ENCODE data around the gene HOXD10. TPM values are rescaled to one million over a fixed set of nuclear protein-coding genes. Genes with fewer than 3 reads are reported as not detected.
A peak's percentile ranks its signal among the peaks of the same experiment; 100 is the strongest.

Gene HOXD10
- total RNA-seq, 2 donors from 2014 or later = 10.4 to 32.5 TPM

DNA sequence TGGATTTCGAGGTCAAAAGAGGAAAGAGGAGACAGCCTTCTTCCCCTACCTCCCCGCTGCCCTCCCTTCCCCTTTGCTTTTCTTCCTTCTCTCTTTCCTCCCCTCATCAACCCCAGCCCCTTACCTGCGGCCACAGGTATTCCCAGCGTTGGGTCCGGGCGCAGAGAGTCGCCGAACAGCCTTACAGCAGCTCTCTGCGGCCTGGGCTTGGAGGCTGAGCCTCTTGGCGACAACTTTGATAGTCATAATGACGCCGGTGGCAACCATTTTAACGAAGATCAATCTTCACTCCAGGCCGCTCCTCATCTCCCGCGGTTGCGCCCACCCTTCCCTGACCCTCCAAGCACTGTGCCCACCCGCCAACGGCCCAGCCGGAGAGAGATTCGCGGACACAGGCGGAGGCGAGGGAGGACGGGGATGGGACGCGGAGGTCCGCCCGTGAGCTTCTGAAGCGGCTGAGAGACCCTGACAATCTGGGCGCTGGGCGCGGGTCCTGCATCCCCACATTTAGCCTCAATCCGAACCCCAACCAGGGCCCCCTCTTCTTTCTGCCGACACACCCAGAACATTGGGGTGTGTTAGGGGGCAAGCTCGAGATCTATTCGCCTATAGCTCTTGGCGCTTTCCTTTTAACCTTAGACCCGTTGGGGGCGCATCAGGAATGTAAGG is 31.3 kb upstream of the HOXD10 start:
- H3K27ac ChIP-seq = peak overlapping the region; percentile 77 to 82
- H3K4me3 ChIP-seq = peak overlapping the region; percentile 26 to 33
- H3K9me3 ChIP-seq = no peaks in the 10 kb centered on the region
- H3K27me3 ChIP-seq (replicated peaks; ENCODE audit: insufficient read depth) = peaks cover 27% of the 10 kb centered on the region
- no peak for DNase-seq (ENCODE audit: low spot score)
- 3% methylated on average over 40 of the region's 40 CpGs for WGBS
- TF ChIP-seq, protein P1, sequence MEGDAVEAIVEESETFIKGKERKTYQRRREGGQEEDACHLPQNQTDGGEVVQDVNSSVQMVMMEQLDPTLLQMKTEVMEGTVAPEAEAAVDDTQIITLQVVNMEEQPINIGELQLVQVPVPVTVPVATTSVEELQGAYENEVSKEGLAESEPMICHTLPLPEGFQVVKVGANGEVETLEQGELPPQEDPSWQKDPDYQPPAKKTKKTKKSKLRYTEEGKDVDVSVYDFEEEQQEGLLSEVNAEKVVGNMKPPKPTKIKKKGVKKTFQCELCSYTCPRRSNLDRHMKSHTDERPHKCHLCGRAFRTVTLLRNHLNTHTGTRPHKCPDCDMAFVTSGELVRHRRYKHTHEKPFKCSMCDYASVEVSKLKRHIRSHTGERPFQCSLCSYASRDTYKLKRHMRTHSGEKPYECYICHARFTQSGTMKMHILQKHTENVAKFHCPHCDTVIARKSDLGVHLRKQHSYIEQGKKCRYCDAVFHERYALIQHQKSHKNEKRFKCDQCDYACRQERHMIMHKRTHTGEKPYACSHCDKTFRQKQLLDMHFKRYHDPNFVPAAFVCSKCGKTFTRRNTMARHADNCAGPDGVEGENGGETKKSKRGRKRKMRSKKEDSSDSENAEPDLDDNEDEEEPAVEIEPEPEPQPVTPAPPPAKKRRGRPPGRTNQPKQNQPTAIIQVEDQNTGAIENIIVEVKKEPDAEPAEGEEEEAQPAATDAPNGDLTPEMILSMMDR (IDR thresholded peaks at IDR 0.05) = no peak
- TF ChIP-seq POLR2A (IDR thresholded peaks at IDR 0.05) (no peak), POLR2AphosphoS5 (IDR thresholded peaks at IDR 0.05) (no peak)
- no peaks in the 10 kb centered on the region for H3K4me1 ChIP-seq (replicated peaks)
- intact Hi-C loops (cut with DNase I) = loop anchor here (5.0 kb wide), 2 partner anchors 718 to 833 kb away; no protein-coding TSS in a partner anchor
- H3K36me3 ChIP-seq = no peaks in the 10 kb centered on the region

DNA sequence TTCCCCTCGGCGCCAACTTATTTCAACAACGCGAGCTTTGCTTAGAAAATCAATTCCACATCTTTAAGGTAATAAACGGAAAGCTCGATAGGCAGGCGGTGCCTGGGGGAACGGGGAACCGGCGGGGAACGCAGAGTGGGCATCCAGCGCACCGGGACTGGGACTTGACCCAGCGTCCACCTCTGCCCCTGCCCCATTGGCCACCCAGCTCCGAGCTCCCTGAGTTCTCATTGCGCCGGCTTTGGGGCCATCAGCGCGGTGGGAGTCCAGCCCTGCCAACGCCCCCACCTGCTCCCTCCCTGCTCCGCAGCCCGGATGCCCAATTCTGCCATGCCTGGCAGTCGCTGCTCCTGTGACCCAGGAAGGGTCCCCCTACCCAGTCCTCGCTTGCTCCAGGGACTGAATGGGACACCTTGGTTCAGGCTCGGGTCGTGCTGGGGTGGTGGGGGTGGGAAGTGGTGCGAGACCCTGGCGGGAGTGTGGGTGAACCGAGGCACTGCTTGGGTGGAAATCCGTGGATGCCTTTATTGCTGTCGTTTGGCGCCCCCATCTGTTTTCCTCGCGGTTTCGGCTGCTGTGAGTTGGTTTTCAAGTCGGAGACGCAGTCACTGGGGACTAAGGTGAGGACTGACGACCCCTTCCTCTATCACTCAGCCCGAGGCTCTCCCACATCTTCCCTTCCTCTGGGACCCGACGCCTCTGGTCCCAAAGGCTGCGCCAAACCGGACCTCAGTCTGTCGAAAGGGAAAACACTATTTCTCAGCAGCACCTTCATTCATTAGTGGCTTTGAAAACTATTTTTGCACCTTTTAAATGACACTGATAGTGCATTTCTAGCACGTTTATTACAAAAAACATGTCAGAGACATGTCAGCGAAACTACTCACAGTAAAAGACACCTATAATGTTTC is 30.5 kb upstream of the HOXD10 start:
- H3K27me3 ChIP-seq (replicated peaks; ENCODE audit: insufficient read depth) = peaks cover 27% of the 10 kb centered on the region
- 5% methylated on average over 40 of the region's 46 CpGs for WGBS
- no peaks in the 10 kb centered on the region for H3K9me3 ChIP-seq
- H3K4me3 ChIP-seq = peak overlapping the region; percentile 26 to 33
- H3K27ac ChIP-seq = peak overlapping the region; percentile 77 to 82
- no peaks in the 10 kb centered on the region for H3K4me1 ChIP-seq (replicated peaks)
- intact Hi-C loops (cut with DNase I) = loop anchor here (2.0 to 5.0 kb wide), 3 partner anchors 395 to 834 kb away; no protein-coding TSS in a partner anchor
- TF ChIP-seq, protein P1 (IDR thresholded peaks at IDR 0.05) = peak; percentile 19 to 57 (median 44)
- TF ChIP-seq POLR2AphosphoS5 (IDR thresholded peaks at IDR 0.05) = peak; percentile 20
- TF ChIP-seq POLR2A (IDR thresholded peaks at IDR 0.05) = no peak
- DNase-seq (ENCODE audit: low spot score) = no peak
- H3K36me3 ChIP-seq = no peaks in the 10 kb centered on the region

DNA sequence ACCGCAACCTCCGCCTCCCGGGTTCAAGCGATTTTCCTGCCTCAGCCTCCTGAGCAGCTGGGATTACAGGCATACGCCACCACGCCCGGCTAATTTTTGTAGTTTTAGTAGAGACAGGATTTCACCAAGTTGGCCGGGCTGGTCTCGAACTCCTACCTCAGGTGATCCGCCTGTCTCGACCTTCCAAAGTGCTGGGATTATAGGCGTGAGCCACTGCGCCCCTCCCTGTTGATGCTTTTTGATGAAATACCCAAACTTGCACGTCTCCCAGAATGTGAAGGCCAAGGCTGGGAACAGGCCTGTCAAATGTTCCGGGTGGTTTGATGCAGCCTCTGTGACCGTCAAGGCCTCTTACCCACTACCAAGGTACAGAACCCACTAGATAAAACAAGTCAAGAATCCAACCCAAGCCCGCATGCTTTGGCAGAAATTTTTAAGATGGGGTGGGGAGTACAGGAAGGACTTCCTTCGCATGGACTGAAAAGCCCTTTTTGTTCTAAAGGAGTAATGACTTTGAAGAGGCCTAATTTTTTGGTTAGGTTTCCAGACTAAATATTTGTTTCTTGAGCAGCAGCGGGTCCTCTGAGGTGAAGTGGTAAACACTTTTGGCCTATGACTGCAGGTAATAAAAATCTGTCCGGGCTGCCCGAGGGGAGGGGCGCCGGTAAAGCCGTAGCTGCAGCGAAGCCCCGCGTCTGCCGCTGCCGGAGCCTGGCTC is 29.1 kb upstream of the HOXD10 start:
- intact Hi-C loops (cut with DNase I) = loop anchor here (2.0 to 5.0 kb wide), 3 partner anchors 397 to 835 kb away; no protein-coding TSS in a partner anchor
- no peak for DNase-seq (ENCODE audit: low spot score)
- H3K27me3 ChIP-seq (replicated peaks; ENCODE audit: insufficient read depth) = peaks cover 23% of the 10 kb centered on the region
- WGBS = 56% methylated on average over 29 of the region's 29 CpGs
- no peaks in the 10 kb centered on the region for H3K4me1 ChIP-seq (replicated peaks)
- no peaks in the 10 kb centered on the region for H3K36me3 ChIP-seq
- peak overlapping the region; percentile 10 to 21 for H3K4me3 ChIP-seq
- no peak for TF ChIP-seq POLR2A (IDR thresholded peaks at IDR 0.05)
- no peaks in the 10 kb centered on the region for H3K9me3 ChIP-seq
- peak overlapping the region; percentile 67 to 70 for H3K27ac ChIP-seq

DNA sequence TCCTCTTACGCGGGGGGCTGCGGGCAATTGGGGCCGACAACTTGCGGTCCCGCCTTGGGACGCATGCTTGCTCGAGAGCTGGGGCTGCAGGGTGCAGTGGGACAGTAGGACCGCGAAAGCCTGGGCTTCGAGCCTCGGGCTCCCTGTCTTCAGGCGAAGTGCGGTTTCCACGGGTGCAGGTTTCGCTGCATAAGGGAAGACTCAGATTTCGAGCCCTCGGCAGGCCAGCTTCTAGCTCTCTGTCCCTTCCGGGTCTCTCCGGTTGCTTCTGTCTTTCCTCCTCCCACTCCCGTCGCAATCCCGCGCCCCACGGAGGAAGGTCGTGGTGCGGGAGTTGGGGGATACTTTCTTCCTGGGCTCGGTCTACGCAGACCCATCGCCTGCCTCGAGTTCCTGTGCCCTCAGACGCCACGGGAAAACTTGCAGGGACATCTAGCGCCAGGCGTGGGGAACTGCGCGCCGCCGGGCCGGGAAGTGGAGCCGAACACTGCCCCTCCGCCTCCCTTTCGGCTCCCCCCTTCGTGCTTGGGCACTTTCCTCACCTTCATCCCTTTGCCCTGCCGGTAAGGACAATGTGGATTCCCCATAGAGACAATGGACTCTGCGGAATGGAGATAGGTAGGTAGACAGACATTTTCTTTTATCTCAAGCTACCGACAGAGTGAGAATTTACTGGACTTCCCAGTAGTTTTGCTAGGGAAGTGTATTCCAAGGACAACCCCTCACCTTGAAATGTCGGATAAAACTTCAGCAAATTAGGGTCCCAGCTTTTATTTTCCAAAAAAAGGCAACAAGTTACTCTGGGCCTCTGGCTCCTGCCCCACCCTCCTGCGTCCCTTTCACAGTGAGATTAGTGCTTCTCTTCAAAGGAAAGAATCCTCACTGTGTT is 28.3 kb upstream of the HOXD10 start:
- intact Hi-C loops (cut with DNase I) = loop anchor here (5.0 kb wide), 2 partner anchors 721 to 836 kb away; no protein-coding TSS in a partner anchor
- Histone ChIP-seq H3K27me3 (replicated peaks; ENCODE audit: insufficient read depth) (peaks cover 16% of the 10 kb centered on the region), H3K4me3 (peak overlapping the region; percentile 10 to 21), H3K4me1 (replicated peaks) (no peaks in the 10 kb centered on the region), H3K27ac (peak overlapping the region; percentile 67 to 70), H3K36me3 (no peaks in the 10 kb centered on the region), H3K9me3 (no peaks in the 10 kb centered on the region)
- TF ChIP-seq, protein P1 (IDR thresholded peaks at IDR 0.05) = peak; percentile 26 to 70 (median 56)
- peak; percentile 16 for TF ChIP-seq POLR2AphosphoS5 (IDR thresholded peaks at IDR 0.05)
- TF ChIP-seq POLR2A (IDR thresholded peaks at IDR 0.05) = no peak
- DNase-seq (ENCODE audit: low spot score) = no peak
- WGBS = 8% methylated on average over 47 of the region's 49 CpGs
